ENCODE measurements around the gene CFAP54.

DNA sequence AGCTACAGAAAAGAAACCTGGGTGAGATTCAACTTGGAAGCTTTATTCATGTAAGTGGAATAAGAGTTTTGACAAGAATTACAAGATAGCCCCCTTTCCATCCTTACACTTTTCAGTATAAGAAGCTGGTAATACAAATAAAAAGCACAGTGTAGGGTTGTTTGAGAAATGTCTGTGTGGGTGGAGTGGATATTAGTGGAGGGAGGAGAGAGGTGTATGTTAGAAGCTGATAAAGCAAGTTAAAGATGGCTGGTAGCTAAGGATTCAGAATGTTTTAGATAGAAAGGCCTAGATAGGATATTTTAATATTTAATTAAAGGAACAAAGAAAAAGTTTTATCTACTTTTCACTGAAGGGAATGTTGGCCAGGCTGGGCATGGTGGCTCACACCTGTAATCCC lies 12.5 kb downstream of the CFAP54 start:
- TF ChIP-seq, protein P1, sequence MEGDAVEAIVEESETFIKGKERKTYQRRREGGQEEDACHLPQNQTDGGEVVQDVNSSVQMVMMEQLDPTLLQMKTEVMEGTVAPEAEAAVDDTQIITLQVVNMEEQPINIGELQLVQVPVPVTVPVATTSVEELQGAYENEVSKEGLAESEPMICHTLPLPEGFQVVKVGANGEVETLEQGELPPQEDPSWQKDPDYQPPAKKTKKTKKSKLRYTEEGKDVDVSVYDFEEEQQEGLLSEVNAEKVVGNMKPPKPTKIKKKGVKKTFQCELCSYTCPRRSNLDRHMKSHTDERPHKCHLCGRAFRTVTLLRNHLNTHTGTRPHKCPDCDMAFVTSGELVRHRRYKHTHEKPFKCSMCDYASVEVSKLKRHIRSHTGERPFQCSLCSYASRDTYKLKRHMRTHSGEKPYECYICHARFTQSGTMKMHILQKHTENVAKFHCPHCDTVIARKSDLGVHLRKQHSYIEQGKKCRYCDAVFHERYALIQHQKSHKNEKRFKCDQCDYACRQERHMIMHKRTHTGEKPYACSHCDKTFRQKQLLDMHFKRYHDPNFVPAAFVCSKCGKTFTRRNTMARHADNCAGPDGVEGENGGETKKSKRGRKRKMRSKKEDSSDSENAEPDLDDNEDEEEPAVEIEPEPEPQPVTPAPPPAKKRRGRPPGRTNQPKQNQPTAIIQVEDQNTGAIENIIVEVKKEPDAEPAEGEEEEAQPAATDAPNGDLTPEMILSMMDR (IDR thresholded peaks at IDR 0.05): no peak
- no peak for TF ChIP-seq POLR2AphosphoS5 (IDR thresholded peaks at IDR 0.05; ENCODE audit: insufficient read depth in 1 of 2, low read depth in 1 of 2)
